ENCODE measurements around the gene OVCA2.

The OVCA2 gene

DNA sequence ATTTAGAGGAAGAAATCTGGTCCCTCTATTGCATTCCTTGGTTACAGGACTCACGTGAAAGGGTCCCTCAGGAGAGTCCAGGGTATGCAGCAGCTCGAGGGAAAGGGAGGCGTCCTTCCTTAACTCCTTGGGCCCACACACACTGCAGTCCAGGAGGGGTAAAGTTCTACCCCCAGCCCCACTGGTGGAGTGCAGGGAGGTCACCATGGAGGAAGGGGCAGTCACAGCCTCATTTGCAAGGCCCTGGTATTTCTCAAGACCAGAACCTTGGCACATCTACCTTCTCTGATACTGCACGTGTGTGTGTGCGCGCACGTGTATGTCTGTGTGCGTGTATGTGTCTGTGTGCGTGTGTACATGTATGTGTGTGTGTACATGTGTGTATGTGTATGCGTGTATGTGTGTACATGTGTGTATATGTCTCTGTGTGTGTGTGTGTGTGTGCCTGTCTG lies 24.2 kb downstream of the OVCA2 start:
- TF ChIP-seq, protein P1, sequence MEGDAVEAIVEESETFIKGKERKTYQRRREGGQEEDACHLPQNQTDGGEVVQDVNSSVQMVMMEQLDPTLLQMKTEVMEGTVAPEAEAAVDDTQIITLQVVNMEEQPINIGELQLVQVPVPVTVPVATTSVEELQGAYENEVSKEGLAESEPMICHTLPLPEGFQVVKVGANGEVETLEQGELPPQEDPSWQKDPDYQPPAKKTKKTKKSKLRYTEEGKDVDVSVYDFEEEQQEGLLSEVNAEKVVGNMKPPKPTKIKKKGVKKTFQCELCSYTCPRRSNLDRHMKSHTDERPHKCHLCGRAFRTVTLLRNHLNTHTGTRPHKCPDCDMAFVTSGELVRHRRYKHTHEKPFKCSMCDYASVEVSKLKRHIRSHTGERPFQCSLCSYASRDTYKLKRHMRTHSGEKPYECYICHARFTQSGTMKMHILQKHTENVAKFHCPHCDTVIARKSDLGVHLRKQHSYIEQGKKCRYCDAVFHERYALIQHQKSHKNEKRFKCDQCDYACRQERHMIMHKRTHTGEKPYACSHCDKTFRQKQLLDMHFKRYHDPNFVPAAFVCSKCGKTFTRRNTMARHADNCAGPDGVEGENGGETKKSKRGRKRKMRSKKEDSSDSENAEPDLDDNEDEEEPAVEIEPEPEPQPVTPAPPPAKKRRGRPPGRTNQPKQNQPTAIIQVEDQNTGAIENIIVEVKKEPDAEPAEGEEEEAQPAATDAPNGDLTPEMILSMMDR (IDR thresholded peaks at IDR 0.05): no peak

DNA sequence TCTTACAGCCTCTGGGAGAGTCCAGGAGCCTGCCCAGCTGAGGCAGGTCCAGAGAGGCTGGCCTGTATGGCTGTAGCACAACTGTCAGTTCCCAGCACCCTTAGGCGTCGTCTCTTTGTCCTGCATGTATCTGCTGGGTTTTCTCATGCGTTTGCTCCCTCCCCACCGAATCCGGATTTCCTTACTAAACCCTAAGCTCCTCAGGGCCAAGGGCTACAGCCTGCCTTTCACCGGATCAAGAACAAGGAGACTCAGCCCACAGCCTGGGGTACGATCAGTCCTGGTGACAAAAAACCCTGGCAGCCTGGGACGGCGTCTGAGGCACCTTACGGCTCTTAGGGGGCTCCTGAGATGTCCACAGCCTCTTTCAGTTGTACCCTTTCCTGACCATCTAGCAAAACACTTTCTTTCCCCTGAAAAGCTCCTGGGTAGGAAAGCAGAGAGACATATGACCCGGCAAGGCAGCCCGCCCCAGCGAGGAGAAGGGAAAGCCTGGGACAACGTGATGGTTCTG lies 25.3 kb downstream of the OVCA2 start:
- TF ChIP-seq, protein P1 (IDR thresholded peaks at IDR 0.05): no peak

DNA sequence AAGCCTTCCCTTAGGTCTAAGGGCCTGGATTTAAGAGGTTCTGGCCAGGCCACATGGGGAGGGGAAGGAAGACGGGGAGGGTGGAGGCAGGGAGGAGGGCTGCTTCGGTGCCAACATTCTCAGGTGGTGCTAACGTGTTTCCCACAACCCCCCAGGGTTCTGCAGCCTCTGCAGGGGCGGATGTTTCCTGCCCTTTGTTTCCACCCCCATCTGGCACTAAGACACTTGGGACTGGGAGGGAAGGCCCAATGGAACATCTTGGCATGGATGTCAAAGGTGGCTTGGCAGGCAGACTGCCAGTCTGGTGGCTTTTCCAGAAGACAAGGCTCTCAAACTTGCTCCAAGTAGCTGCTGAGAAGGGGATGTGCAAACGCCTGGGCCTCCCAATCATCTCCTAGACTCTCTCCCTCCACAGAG lies 25.8 kb downstream of the OVCA2 start:
- TF ChIP-seq, protein P1 (IDR thresholded peaks at IDR 0.05): no peak

DNA sequence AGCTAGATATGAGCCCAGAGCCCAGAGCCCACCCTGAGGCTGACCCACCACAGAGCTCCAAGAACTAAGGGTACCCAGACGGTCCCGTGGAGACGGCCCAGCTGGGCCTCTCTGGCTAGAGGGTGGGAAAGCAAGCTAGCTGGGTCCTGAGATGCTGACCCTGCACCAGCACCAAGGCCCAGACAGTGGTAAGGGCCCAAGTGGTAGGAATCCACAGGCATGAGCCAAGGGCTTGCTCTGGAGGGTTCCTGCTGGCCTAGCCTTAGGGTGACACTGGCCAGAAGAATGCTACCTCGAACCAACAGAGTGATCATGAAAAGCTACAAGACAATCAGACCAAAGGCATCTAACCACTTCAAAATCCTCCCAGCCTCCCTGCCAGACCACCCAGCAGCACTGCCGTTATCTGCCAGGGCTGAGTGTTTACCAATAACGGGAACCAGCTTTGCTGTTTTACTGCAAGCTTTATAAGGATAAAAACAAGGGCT lies 26.3 kb downstream of the OVCA2 start:
- TF ChIP-seq, protein P1 (IDR thresholded peaks at IDR 0.05): no peak

GRCh38 chr17:2068519-2069051 lies 26.8 kb downstream of the OVCA2 start:
- TF ChIP-seq, protein P1 (IDR thresholded peaks at IDR 0.05): no peak

GRCh38 chr17:2070241-2071023 lies 28.6 kb downstream of the OVCA2 start:
- TF ChIP-seq, protein P1 (IDR thresholded peaks at IDR 0.05): no peak

DNA sequence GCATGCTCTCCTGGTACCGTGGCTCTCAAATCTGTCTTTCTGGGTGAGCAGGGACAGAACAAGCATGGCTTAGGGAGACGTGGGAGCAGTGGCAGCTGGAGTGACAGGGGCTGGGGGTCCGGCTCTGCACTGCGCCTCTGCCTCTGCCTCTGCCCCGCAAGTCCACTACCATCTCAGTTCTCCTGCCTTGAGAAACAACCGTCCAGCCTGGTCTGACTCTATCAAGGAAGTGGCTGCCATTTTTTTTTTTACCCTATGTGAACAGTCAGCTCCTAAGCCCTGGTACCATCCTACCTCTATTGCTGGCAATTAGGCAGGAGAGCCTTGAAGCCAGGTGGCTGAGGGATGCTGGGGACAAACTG lies 29.2 kb downstream of the OVCA2 start:
- TF ChIP-seq, protein P1 (IDR thresholded peaks at IDR 0.05): no peak

Data from LNCAP (cell line).